ENCODE data around the gene CCDC171.

CCDC171 gene

DNA sequence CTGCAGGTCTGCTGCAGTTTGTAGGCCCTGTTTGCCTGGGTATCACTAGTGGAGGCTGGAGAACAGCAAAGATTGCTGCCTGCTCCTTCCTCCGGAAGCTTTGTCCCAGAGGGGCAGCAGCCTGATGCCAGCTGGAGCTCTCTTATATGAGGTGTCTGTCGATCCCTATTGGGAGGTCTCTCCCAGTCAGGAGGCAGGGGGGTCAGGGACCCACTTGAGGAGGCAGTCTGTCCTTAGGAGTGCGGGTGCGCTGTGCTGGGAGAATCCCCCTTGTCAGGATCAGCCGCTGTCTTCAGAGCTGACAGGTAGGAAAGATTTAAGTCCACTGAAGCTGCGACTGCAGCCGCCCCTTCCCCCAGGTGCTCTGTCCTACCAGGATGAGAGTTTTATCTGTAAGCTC, 64.9 kb downstream of the CCDC171 start:
- DNase-seq (ENCODE audit: low read depth in 1 of 2, low spot score in 1 of 2): no peak
- no peaks in the 10 kb centered on the region for H3K27me3 ChIP-seq (ENCODE audit: insufficient read depth, poor library complexity, severe bottlenecking)
- no peak overlapping the region for H3K4me3 ChIP-seq (replicated peaks; ENCODE audit: insufficient read depth, low read length)
- H3K27ac ChIP-seq (replicated peaks): no peak overlapping the region
- TF ChIP-seq POLR2AphosphoS5 (IDR thresholded peaks at IDR 0.05; ENCODE audit: low read depth) (no peak), SPI1 (IDR thresholded peaks at IDR 0.05; ENCODE audit: borderline replicate concordance, low read depth) (no peak), GABPA (IDR thresholded peaks at IDR 0.05; ENCODE audit: low read depth) (no peak), CTCF (IDR thresholded peaks at IDR 0.05; ENCODE audit: insufficient read depth, low read length) (no peak)
- TF ChIP-seq, protein P1, sequence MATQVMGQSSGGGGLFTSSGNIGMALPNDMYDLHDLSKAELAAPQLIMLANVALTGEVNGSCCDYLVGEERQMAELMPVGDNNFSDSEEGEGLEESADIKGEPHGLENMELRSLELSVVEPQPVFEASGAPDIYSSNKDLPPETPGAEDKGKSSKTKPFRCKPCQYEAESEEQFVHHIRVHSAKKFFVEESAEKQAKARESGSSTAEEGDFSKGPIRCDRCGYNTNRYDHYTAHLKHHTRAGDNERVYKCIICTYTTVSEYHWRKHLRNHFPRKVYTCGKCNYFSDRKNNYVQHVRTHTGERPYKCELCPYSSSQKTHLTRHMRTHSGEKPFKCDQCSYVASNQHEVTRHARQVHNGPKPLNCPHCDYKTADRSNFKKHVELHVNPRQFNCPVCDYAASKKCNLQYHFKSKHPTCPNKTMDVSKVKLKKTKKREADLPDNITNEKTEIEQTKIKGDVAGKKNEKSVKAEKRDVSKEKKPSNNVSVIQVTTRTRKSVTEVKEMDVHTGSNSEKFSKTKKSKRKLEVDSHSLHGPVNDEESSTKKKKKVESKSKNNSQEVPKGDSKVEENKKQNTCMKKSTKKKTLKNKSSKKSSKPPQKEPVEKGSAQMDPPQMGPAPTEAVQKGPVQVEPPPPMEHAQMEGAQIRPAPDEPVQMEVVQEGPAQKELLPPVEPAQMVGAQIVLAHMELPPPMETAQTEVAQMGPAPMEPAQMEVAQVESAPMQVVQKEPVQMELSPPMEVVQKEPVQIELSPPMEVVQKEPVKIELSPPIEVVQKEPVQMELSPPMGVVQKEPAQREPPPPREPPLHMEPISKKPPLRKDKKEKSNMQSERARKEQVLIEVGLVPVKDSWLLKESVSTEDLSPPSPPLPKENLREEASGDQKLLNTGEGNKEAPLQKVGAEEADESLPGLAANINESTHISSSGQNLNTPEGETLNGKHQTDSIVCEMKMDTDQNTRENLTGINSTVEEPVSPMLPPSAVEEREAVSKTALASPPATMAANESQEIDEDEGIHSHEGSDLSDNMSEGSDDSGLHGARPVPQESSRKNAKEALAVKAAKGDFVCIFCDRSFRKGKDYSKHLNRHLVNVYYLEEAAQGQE (IDR thresholded peaks at IDR 0.05; ENCODE audit: insufficient replicate concordance, low read depth): no peak

DNA sequence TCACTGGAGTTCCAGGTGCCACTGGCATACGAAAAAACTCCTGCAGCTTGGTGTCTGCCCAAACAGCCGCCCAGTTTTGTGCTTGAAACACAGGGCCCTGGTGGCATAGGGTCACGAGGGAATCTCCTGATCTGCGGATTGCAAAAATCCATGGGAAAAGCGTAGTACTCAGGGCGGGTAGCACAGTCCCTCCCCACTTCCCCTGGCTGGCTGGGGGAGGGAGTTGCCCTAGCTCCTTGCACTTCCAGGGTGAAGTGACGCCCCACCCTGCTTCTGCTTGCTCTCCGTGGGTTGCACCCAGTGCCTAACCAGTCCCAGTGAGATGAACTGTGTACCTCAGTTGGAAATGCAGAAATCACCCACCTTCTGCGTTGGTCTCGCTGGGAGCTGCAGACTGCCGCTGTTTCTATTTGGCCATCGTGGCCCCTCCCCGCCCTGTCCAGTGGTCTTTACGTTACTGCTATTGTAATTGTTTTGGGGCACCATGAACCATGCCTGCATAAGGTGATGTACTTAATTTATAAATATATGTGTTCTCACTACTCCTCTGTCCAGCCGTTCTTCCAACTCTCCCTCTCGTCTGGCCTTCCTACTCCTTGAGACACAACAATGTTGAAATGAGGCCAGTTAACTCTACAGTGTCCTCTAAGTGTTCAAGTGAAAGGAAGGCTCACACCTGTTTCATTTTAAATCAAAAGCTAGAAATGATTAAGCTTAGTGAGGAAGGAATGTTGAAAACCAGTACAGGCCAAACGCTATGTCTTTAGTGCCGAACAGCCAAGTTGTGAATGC, 65.9 kb downstream of the CCDC171 start:
- DNase-seq (ENCODE audit: low read depth in 1 of 2, low spot score in 1 of 2): no peak
- no peak overlapping the region for H3K4me3 ChIP-seq (replicated peaks; ENCODE audit: insufficient read depth, low read length)
- H3K27ac ChIP-seq (replicated peaks): no peak overlapping the region
- TF ChIP-seq CTCF (IDR thresholded peaks at IDR 0.05; ENCODE audit: insufficient read depth, low read length) (no peak), SPI1 (IDR thresholded peaks at IDR 0.05; ENCODE audit: borderline replicate concordance, low read depth) (no peak), GABPA (IDR thresholded peaks at IDR 0.05; ENCODE audit: low read depth) (no peak), POLR2AphosphoS5 (IDR thresholded peaks at IDR 0.05; ENCODE audit: low read depth) (no peak)
- TF ChIP-seq, protein P1 (IDR thresholded peaks at IDR 0.05; ENCODE audit: insufficient replicate concordance, low read depth): no peak
- no peaks in the 10 kb centered on the region for H3K27me3 ChIP-seq (ENCODE audit: insufficient read depth, poor library complexity, severe bottlenecking)

DNA sequence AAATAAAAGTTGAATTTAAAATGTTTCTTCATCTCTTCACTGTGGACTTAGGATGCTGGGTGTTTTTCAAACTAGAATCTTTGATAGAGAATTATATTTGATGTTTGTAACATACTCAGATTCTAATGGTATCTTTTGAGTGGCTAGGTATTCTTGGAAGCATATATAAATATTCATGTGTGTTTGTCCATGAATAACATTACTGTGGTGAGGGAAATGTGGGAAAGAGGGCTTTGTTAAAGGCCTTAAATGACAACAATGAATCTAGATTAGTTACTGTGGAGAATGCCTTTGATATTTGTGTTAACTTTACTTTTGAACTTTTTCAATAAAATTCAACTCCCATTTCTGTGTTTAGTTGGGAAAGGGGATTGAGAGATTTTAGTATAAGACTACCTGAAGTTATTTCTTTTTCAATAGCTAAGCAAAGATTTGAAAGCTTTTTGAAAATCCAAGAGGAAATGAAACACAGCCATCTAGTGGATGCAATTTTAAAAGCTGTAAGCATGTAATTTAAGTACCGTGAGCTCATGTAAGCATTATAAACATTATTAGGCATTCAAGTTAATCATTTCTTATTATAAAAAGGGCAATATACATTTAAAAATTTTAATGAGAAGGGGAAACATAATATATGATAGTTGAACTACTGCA, 69.6 kb downstream of the CCDC171 start:
- Histone ChIP-seq H3K27ac (replicated peaks) (no peak overlapping the region), H3K4me3 (replicated peaks; ENCODE audit: insufficient read depth, low read length) (no peak overlapping the region), H3K27me3 (ENCODE audit: insufficient read depth, poor library complexity, severe bottlenecking) (no peaks in the 10 kb centered on the region)
- TF ChIP-seq, protein P1 (IDR thresholded peaks at IDR 0.05; ENCODE audit: insufficient replicate concordance, low read depth): no peak
- TF ChIP-seq SPI1 (IDR thresholded peaks at IDR 0.05; ENCODE audit: borderline replicate concordance, low read depth) (no peak), GABPA (IDR thresholded peaks at IDR 0.05; ENCODE audit: low read depth) (no peak), CTCF (IDR thresholded peaks at IDR 0.05; ENCODE audit: insufficient read depth, low read length) (no peak), POLR2AphosphoS5 (IDR thresholded peaks at IDR 0.05; ENCODE audit: low read depth) (no peak)
- no peak for DNase-seq (ENCODE audit: low read depth in 1 of 2, low spot score in 1 of 2)

Measured in HL-60 (cell line).